SJSA1 (cell line): ENCODE measurements around the gene CD2. TPM values are rescaled to one million over a fixed set of nuclear protein-coding genes. Genes with fewer than 3 reads are reported as not detected.

Experiments
- DNase-seq, 2 experiments: peaks; one replicate each; pipeline ENCODE4 v3.0.0-alpha.2; 2015 to 2020; ENCODE audit warnings: low spot score in 2 of 2, low read depth in 1 of 2
- H3K27ac ChIP-seq: fragments of 250-450 bp; sonication (Bioruptor Pico); 2 replicates; pipeline ENCODE4 v1.5.1; 2020; ENCODE audit warnings: mild to moderate bottlenecking, moderate library complexity
- H3K27me3 ChIP-seq: fragments of 250-450 bp; sonication (Bioruptor Pico); replicated peaks from 2 replicates; pipeline ENCODE4 v1.5.1; 2020; ENCODE audit warnings: mild to moderate bottlenecking, moderate library complexity
- H3K36me3 ChIP-seq: fragments of 250-450 bp; sonication (Bioruptor Pico); 2 replicates; pipeline ENCODE4 v1.5.1; 2020; ENCODE audit warnings: mild to moderate bottlenecking
- H3K4me1 ChIP-seq: fragments of 250-450 bp; sonication (Bioruptor Pico); replicated peaks from 2 replicates; pipeline ENCODE4 v1.6.1; 2021; ENCODE audit warnings: mild to moderate bottlenecking
- H3K4me3 ChIP-seq: fragments of 250-450 bp; sonication (Bioruptor Pico); 2 replicates; pipeline ENCODE4 v1.5.1; 2020; ENCODE audit warnings: mild to moderate bottlenecking
- H3K9me3 ChIP-seq: fragments of 250-450 bp; sonication (Bioruptor Pico); replicated peaks from 2 replicates; pipeline ENCODE4 v1.5.1; 2020; ENCODE audit warnings: mild to moderate bottlenecking
- total RNA-seq: library from RNA; depleted of rRNA; stranded (reverse); fragments of >200 nt; shearing (Covaris generic); gene quantifications from 2 replicates; pipeline ENCODE4 v1.2.3, GENCODE V29; 2014

Gene CD2
- total RNA-seq, 1 experiment from 2014 or later: not detected

DNA sequence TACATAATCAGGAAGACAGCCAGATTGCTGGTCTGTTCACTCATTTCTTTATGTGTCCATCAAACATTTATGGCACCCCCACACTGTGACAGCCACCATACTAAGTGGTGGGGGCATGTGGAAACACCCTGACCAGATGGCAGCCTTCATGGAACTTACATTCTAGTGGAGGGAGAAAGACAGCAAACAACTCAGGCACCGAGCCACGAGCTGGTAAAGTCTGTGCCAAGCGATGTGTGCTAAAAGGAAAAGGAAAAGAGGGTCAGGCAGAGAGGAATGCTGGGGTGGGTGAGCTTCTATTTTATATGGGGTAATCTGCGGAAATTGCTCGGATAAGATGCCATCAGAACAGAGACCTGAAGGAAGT, 33.2 kb upstream of the CD2 start:
- Histone ChIP-seq H3K27me3 (no peaks in the 10 kb centered on the region), H3K4me1 (no peaks in the 10 kb centered on the region), H3K4me3 (no peak overlapping the region), H3K36me3 (no peaks in the 10 kb centered on the region), H3K9me3 (no peaks in the 10 kb centered on the region), H3K27ac (no peak overlapping the region)
- no peak for DNase-seq

DNA sequence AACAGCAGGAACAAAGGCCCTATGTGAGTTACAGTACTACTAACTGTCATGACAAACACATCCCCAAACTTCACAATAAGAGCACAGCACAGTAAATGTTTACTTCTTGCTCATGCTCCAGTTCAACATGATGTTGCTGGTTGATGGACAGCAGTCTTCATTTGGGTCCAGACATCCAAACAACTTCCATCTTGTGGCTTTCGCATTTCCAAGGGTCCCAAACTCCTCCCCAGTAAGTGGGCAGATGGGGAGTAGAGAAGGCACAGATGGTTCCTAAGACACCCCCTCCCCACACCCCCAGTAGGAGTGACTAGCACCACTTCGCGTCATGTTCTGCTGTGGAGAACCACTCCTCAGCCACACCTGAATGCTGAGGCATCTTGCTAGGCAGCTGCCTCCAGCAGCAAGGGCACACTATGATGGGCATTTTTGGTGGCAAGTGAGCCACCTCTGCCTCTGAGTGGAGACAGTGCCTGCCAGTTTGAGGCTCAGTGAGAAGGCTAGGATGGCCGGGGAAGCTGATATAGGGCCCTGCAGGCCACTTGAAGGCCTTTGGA, 32.7 kb upstream of the CD2 start:
- Histone ChIP-seq H3K9me3 (no peaks in the 10 kb centered on the region), H3K27ac (no peak overlapping the region), H3K36me3 (no peaks in the 10 kb centered on the region), H3K27me3 (no peaks in the 10 kb centered on the region), H3K4me3 (no peak overlapping the region), H3K4me1 (no peaks in the 10 kb centered on the region)
- DNase-seq: no peak

DNA sequence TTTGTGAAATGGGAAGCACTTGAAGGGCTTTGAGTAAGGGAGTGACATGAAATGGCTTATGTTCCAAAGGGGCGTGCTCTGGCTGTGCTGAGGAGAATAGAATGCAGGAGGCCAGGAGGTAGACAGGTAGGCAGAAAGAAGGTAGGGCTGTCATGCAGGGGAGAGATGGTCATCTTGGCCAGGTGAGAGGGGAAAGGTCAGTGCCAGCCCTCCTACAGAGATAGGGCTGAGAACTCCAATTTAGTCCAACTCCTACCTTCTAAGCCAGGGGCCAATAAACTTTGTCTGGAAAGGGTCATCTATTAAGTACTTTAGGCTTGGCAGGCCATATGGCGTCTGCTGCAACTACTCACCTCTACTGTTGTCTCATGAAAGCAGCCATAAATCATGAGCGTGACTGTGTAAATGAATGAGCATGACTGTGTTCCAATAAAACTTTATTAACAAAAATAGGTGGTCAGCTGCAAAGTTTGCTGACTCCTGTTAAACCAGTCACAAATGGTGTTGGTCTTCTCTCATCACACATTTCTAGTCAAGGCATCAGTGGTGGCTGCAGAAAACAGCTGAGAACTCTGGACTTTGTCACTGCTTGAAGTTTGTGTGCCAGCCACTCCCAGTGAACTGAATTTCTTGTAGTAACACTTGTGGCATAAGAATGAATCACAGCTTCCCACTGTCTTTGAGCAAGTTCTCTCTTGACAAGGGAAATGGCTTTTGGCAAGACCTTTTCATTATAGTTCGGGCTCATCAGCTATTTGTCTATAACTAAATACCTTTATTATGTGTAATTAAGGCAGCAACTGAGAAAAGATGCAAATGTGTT, 32.0 kb upstream of the CD2 start:
- H3K4me1 ChIP-seq: no peaks in the 10 kb centered on the region
- no peaks in the 10 kb centered on the region for H3K9me3 ChIP-seq
- H3K27ac ChIP-seq: no peak overlapping the region
- H3K27me3 ChIP-seq: no peaks in the 10 kb centered on the region; the same call in 1 of the 2 replicates
- no peak overlapping the region for H3K4me3 ChIP-seq
- no peak for DNase-seq
- no peaks in the 10 kb centered on the region for H3K36me3 ChIP-seq

DNA sequence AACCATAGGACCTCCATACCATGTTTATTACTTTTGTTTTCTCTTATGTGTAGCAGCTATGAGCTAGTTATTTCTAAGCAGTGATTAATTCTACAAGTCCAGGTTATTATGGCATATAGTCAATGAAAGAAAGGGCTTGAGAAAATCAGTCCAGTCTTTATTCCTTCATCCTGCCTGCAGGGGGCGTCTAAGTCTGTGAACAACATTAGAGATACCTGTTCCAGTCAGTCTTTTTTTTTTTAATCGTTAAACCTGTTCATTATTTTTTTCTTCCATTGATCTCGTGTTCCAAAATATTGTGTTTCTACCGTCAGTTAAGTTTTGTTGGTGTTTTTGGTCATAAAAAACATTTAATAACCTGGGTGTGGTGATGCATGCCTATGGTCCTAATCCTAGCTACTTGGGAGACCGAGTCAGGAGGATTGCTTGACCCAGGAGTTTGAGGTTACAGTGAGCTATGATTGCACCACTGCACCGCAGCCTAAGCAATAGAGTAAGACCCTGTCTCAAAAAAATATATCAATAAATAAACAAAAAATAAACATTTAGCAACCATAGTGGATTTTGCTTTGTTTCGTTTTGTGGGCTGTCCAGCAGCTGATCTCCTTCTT, 29.4 kb upstream of the CD2 start:
- H3K9me3 ChIP-seq: no peaks in the 10 kb centered on the region
- peak; percentile 10 to 56 for DNase-seq
- no peaks in the 10 kb centered on the region for H3K4me1 ChIP-seq
- no peaks in the 10 kb centered on the region; the same call in 1 of the 2 replicates for H3K27me3 ChIP-seq
- H3K4me3 ChIP-seq: no peak overlapping the region
- no peaks in the 10 kb centered on the region for H3K36me3 ChIP-seq
- no peak overlapping the region for H3K27ac ChIP-seq

DNA sequence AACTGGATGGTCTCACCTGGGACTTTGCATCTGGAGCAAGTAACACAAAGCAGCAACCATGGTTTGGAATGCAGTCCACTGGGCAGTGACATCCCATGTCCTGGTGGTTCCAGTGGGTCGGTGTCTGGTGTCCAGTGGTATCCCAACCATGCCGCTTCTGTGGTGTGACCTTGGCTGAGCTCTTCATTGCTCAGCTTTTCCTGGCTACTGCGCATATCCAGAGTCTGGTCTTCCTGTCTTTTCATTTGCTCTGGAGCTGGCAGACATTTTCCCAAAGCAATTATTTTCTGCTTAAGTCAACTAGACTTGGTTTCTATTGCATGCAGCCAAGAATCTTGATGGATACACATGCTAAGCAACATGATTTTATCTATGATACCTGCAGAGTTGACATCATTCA, 28.4 kb upstream of the CD2 start:
- H3K9me3 ChIP-seq: no peaks in the 10 kb centered on the region
- no peak for DNase-seq

DNA sequence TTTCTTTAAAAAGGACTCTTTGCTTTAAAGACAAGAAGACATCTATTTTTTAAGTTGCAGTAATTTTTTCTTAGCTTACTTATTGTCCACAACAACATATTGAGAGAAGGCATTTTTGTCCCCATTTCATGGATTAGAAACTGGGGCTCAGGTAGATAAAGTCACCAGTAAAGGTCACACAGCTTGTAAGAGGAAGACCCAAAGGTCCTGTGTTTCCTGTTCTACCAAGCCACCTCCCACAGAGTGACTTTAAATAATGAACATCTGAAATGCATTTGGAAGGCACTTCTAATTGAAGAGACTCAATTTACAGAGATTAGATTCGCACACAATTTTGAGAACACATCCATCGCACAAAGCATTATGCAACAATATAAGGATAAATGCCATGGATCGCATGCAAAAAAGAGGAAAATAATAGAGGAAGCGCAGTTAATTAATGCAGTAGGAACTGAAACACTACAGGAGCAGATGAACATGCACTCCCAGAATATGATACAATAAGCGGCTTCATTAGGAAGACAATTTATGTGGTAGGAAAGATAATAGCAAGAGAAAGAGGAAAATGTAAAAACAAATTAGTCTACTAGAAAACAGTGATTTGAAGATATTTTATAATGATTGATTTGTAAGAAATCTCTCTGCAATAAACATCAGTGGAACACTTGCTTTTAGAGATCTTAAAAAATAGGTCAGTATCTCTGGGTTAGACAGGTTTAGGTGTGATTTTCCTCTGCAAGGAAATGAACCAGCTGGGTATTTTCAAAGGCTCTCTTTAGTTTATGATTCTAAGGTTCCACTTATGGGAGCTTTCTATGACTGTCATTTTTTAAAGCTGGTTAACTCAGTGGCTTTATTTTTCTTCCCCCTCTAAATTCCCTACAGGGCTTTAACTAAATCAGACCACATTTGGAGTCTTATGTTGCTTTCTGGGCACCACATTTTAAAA, 27.1 kb upstream of the CD2 start:
- DNase-seq: no peak
- no peaks in the 10 kb centered on the region for H3K36me3 ChIP-seq
- no peaks in the 10 kb centered on the region for H3K4me1 ChIP-seq
- H3K27me3 ChIP-seq: no peaks in the 10 kb centered on the region; the same call in 1 of the 2 replicates
- H3K9me3 ChIP-seq: no peaks in the 10 kb centered on the region
- H3K27ac ChIP-seq: no peak overlapping the region
- H3K4me3 ChIP-seq: no peak overlapping the region

More for the DNA sequence above, 28.4 kb upstream of the CD2 start:
- Histone ChIP-seq H3K4me1 (no peaks in the 10 kb centered on the region), H3K36me3 (no peaks in the 10 kb centered on the region), H3K4me3 (no peak overlapping the region), H3K27ac (no peak overlapping the region), H3K27me3 (no peaks in the 10 kb centered on the region; the same call in 1 of the 2 replicates)

DNA sequence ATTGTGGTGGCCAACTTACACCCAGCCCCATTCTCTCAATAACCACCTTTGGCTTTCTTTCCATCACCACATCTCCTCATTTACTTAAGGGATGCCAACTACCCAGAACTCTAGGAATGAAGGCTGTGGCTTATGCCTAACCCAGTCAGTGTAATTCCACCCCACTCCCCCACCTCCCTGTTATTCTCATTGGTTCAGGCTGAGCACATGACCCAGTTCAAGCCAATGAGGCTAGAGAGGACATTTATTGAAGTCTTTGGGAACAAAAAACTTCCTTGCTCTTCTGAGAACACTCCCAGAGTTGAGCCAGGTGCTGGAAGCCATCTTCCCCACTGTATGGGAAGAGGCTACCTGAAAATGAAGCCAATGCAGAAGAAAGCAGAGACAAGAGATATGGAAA, 22.8 kb upstream of the CD2 start:
- Histone ChIP-seq H3K4me3 (no peak overlapping the region), H3K27me3 (no peaks in the 10 kb centered on the region; the same call in 1 of the 2 replicates), H3K4me1 (no peaks in the 10 kb centered on the region), H3K36me3 (no peaks in the 10 kb centered on the region), H3K27ac (no peak overlapping the region), H3K9me3 (no peaks in the 10 kb centered on the region)
- no peak for DNase-seq

DNA sequence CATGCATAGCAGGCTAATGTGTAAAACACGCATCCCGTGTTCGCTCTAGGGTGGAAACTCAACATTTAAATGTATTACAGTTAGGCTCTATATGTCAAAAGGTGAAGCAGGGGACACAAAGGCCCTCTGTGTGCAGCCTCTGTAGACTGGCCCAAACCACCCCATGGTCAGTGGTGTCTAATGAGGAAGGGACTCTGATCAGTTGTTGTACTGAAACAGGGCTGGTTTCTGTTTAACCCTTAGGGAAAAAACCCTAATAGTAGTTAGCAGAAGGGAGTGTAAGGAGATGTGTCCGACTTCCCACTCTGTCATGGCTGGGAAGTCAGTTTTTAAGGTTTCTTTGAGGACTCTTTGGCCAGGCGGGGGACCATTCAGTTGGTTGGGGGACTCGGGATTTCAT, 21.5 kb upstream of the CD2 start:
- H3K4me3 ChIP-seq: no peak overlapping the region
- no peak for DNase-seq
- no peak overlapping the region for H3K27ac ChIP-seq
- H3K9me3 ChIP-seq: no peaks in the 10 kb centered on the region
- H3K27me3 ChIP-seq: no peaks in the 10 kb centered on the region
- H3K4me1 ChIP-seq: no peaks in the 10 kb centered on the region
- no peaks in the 10 kb centered on the region for H3K36me3 ChIP-seq

DNA sequence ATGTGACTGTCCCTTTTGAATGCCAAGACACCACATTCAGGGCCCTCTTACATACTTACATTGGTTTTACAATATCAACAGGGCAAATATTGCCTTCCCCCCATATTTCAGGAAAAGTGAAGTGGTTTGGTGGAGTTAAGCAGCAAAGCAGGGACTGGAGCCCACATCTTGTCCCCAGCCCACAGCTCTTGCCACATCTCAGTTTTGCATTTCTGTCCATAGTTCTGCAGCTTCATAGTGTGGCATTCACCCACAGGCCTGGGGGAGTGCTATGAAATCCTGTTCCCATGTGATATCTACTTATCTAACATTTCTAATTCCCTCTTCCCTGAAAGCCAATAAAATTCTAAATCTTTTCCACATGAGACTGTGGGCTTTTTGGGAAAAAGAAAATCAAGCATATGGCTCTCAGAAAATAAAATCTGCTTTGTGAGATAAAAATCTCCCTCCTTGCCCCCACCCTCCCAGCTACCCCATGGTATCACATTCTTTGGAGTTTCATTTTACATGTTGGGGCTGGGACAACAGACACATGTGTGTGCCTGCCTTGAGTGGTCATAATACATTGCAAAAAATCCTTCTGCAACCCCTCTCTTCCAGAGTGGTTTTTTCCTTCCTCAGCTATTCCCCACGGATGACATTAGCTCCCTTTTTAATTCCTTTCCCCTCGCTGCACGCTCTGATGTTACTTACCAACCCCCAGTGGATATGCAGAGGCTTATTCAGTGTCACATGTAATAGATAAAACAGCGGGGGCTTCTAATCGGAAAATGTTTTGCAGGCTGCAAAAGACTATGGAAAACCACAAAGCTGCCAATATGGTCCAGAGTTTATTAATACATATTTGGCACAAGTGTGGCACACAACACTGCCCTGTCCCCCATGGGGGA, 20.5 kb upstream of the CD2 start:
- no peak overlapping the region for H3K4me3 ChIP-seq
- no peak for DNase-seq
- H3K9me3 ChIP-seq: no peaks in the 10 kb centered on the region
- no peak overlapping the region for H3K27ac ChIP-seq
- no peaks in the 10 kb centered on the region for H3K4me1 ChIP-seq
- no peaks in the 10 kb centered on the region for H3K36me3 ChIP-seq
- H3K27me3 ChIP-seq: no peaks in the 10 kb centered on the region

DNA sequence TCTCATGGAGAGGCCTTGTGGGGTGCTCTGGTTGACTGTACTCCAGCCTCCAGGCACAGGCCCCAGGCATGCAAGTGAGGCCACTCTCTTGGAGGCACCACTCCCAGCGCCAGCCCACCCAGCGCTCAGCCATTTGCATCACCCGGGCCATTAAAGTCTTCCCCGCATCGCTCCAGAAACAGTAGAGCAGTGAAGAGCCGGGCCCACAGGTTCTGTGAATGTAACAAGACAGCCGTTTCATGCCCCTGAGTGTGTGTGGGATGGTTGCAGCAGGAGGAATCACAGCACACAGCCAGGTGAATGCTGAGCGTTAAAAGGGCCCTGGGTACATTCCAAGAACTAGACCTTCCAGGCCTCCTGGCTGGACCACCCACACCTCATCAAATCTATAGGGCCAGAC, 19.0 kb upstream of the CD2 start:
- no peak for DNase-seq
- no peak overlapping the region for H3K4me3 ChIP-seq
- no peaks in the 10 kb centered on the region for H3K27me3 ChIP-seq
- H3K9me3 ChIP-seq: no peaks in the 10 kb centered on the region
- H3K27ac ChIP-seq: no peak overlapping the region
- H3K4me1 ChIP-seq: no peaks in the 10 kb centered on the region
- no peaks in the 10 kb centered on the region for H3K36me3 ChIP-seq

DNA sequence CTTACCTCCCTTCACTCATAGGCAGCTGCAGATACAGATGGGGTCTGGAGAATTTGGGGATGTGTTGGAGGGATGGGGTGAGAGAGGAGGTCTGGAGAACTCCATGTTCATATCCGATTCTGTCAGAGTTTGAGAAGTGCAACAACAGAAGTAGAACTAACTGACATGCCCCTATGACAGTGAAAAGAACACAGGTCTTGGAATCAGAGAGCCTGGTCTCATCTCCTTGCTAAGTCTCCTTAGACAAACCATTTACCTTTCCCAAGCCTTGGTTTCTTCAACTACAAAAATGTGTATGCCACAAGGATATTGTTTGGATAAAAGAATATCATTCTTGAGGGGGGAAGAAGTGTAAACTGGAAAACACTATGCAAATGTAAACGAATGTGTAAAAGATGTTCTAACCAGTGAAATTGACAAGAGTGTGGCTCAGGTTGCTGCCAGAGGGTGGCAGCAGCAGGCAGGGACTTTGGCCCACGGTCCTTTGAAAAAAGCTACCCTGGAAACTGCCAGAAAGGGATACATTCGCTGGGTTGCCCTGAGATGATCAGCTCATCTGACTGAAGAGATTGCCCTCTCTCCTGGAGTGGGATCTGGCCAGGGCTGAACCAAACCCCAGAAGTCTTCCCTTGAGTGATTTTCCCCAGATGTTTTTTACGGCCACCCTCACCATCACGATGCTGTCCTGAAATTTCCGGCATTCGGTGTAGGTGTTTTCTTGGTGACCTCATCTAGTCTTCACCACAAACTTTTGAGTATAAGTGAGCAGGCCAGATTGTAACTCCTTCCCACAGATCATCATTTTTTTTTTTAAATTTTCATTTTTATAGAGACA, 17.0 kb upstream of the CD2 start:
- Histone ChIP-seq H3K4me3 (no peak overlapping the region), H3K36me3 (no peaks in the 10 kb centered on the region), H3K9me3 (peaks cover 5% of the 10 kb centered on the region; the same call in 1 of the 2 replicates), H3K4me1 (no peaks in the 10 kb centered on the region), H3K27me3 (no peaks in the 10 kb centered on the region), H3K27ac (no peak overlapping the region)
- DNase-seq: peak in 1 of 2 experiments; percentile 16

DNA sequence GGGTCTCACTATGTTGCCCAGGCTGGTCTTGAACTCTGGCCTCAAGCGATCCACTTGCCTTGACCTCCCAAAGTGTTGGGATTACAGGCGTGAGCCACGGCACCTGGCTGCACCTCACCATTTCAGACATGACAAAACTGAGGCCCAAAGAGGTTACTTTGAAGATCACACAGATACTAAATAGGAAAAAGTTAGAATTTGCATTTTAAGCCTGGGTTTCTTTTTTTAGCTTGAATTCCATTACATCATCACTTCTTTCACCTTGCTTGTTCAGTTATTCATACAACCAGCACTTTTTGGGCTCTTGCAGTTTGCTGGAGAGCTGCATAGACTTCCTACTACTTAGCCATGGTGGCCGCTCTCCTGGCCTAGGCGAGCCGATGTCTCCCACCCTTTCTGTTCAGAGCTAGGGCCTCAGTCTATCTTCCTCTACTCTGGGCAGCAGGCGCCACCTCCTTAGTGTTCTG, 16.3 kb upstream of the CD2 start:
- DNase-seq: no peak
- Histone ChIP-seq H3K4me1 (no peaks in the 10 kb centered on the region), H3K27me3 (no peaks in the 10 kb centered on the region), H3K36me3 (no peaks in the 10 kb centered on the region), H3K9me3 (peaks cover 5% of the 10 kb centered on the region), H3K4me3 (no peak overlapping the region), H3K27ac (no peak overlapping the region)
